ENCODE measurements around the gene ATP2C1. TPM values are rescaled to one million over a fixed set of nuclear protein-coding genes. Genes with fewer than 3 reads are reported as not detected.
"Not testable (repeated sequence)": the region's sequence is repeated elsewhere in the genome, so short reads cannot be mapped to it uniquely, and the experiment has no call there.

The ATP2C1 gene
- total RNA-seq, 1 experiment from 2014 or later: 112 TPM

- DNase-seq (ENCODE audit: low spot score): no peak
Observed at GRCh38 chr3:130939753-130940152, 45.9 kb downstream of the ATP2C1 start.

DNA sequence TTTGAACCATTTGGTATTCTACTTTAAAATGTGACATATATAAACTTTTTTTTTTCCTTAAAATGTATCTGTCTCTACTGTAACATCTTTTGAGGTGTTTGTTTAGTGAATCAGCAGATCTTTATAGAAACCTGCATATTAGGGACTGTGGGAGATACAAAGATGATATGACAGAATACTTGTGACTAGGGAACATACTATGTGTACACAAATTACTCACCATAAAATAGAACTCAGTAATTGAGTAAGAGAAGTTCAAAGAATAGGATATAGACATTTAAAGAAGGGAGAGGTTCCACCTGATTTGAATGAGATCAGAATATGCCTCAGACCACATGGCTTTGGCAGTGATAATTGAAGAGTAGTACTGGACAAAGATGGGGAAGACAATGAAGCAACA lies 47.9 kb downstream of the ATP2C1 start:
- DNase-seq (ENCODE audit: low spot score): no peak

DNA sequence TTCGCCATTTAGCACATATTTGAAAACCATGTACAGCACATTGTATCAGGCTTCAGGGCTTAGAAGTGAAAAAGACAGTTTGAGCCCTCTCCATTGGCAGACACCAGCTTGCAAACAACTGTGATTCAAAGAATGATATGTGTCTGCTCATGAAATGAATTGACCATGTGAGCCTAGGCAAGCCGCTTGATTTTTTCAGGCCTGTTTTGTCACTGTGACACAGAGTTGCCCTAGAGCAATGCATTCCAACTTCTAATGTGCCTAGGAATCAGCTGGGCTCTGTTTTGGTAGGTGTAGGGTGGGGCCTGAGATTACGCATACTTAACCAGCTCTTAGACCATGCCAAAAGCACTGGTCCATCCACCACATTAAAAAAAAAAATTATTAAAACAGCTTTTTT lies 53.0 kb downstream of the ATP2C1 start:
- DNase-seq (ENCODE audit: low spot score): no peak

DNA sequence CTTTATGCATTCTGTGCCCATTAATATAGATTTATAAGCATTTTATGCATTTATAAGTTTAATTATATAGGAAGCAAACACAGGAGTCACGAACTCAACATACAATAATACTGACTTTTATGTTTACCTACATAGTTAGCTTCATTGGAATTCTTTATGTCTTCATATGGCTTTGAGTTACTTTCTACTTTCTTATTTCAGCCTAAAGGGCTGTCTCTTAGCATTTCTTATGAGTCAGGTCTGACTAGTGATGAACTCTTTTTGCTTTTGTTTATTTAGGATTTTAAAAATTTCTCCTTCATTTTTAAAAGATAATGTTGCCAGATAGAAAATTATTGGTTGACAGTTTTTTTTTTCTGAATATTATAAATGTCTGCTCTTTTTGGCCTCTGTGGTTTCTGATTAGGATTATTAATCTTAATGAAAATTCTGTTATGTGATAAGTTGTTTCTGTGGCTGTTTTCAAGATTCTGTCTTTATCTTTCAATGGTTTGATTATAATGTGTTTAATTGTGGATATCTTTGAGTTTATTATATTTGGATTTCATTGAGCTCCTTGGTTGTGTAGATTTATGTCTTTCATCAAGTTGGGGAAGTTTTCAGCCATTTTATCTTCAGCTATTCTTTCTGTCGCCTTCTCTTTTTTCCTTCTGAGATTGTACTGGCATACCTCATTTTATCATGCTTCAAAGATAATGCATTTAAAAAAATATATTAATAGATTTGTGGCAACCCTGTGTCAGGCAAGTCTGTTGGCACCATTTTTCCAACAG lies 54.3 kb downstream of the ATP2C1 start:
- DNase-seq (ENCODE audit: low spot score): no peak

GRCh38 chr3:130948929-130949328 lies 55.0 kb downstream of the ATP2C1 start:
- DNase-seq (ENCODE audit: low spot score): no peak

- no peak for DNase-seq (ENCODE audit: low spot score)
Observed at GRCh38 chr3:130950124-130950523, 56.2 kb downstream of the ATP2C1 start.

DNA sequence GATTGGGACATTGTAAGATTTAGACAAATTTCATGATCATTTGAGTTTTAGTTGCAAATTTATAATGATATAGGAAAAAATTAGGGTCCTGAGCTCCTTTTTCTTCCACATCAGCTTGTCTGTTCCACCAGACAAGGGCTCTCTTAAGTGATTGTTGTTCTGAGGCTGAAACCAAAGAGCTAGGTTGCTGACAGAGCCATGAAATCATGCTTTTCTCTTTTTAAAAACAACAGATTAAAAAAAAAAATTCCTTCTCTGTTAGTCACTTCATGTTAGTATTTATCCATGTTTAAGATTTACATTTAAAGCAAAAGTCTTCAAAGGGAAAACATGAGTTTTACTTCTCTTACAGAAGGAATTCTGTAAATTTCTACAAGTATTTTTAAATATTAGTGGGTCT lies 56.8 kb downstream of the ATP2C1 start:
- DNase-seq (ENCODE audit: low spot score): no peak

DNA sequence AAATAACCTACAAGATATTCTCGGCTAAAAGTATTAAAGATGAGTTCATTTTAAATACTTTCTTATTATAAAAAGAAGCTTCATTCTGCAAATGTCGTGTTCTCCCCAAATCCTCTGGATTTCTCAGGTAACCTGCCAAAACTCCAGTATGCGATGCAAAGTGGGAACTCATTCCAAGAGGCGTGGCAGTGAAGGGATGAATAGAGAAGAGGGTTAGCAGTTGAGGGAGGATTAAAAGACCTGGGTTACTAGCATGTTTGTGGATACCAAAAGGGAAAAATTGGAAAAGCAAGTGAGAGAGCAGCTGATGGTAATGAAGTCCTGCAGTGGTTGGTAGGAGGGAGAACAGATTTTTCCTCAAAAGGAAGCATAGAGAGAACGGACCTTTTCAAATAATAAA lies 61.6 kb downstream of the ATP2C1 start:
- no peak for DNase-seq (ENCODE audit: low spot score)

GRCh38 chr3:130956281-130956680 lies 62.4 kb downstream of the ATP2C1 start:
- DNase-seq (ENCODE audit: low spot score): no peak

DNA sequence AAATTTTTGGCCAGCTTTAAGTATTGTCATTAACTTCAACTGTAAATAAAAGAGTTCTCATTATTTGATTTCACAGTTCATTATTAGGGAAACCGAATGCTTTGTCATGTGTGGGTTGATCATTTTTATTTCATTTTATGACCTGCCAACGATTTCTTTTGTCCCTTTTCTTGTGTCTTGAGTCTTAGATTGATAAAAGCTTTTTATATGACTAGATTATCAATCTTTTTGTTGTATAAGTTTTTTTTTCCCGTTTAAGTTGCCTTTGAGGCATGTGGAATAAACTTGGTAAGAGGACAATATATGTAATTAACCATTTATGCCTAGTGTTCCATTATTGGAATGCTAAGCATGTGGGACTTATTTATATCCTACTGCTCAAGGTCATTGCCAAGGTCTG lies 62.8 kb downstream of the ATP2C1 start:
- DNase-seq (ENCODE audit: low spot score): no peak

GRCh38 chr3:130960139-130960795 lies 66.4 kb downstream of the ATP2C1 start:
- DNase-seq (ENCODE audit: low spot score): no peak

DNA sequence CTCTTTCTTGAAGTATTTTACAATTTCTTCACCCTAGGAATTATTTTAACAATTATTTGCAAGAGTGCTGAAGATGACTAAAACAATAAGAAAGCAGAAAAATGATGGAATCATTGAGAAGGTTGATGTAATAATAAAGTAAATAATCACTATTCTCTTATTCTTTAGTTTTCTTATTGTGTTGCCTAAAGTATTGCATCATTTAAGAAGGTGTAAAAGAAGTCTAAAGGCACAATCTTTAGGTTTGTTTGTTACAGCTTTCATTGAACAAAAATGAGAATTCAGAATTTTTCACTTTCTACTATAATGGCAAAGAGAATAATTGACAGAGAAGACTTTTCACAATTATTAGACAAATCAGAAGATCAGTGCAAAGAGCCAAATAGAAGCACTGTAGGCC lies 67.6 kb downstream of the ATP2C1 start:
- DNase-seq (ENCODE audit: low spot score): no peak

DNA sequence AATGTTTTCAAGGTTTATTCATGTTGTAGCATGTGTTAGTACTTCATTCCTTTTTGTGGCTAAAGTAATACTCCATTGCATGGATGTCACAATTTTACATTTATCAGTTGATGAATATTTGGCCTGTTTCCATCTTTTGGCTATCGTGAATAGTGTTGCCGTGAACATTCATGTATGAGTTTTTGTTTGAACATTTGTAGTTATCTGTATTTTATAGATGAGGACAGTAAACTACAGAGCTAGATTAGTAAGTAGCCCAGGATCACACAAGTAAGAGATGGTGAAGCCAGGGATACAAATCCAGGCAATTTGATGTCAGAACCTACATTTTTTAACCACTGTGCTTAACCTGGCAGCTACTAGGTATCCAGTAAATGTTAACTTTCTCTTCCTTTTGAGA lies 69.6 kb downstream of the ATP2C1 start:
- DNase-seq (ENCODE audit: low spot score): peak; percentile 7

DNA sequence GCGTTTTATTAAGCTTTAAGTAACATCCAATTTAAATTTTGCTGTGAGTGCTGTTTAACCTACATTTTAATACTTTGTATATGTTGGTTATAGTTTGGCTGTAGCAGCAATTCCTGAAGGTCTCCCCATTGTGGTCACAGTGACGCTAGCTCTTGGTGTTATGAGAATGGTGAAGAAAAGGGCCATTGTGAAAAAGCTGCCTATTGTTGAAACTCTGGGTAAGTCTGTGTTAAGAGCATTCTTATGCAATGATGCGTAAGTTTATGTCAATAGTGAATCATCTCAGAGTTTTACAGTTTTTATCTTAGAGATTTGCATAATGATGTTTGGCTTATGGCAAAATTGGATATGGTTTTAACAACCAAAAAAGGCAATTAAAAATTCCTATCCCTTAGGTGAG lies 70.0 kb downstream of the ATP2C1 start:
- peak; percentile 87 for DNase-seq (ENCODE audit: low spot score)

- no peak for DNase-seq (ENCODE audit: low spot score)
Observed at GRCh38 chr3:130967281-130967680, 73.4 kb downstream of the ATP2C1 start.

DNA sequence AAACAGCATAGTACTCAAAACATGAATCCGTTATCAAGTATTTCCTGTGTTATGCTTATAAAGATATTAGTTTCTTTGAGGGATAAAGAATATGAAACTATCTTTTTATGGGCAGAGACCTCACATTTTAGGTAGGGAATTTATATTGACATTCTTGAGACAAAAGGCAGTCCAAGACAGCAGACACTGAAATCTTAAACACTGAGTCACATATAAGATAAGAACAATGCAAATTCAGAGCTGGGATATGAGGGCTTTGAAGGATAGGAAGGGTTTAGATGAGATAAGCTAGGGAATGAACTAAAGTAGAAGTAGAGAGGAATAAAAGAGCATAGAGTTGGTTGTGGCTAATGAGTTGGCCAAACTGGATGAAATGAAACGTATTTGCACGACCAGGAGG lies 74.3 kb downstream of the ATP2C1 start:
- DNase-seq (ENCODE audit: low spot score): peak; percentile 44

DNA sequence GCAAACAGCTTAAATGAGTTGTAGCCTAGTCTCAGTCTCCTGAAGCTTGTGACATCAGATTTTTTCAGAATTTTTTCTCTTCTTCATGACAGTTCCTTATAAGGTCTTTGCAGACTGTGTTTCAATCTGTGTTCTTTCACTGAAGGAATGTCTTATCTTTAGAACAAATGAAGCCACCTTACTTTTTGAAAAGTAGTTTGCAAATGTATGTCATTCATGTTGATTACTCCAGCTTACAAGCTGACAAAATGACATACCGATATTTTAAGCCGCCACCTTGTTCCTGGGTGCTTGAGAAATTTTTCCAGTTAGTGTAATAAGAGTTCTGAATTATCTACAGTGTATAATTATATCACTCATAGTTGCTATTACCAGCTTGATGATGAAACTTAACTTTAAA lies 75.7 kb downstream of the ATP2C1 start:
- no peak for DNase-seq (ENCODE audit: low spot score)

DNA sequence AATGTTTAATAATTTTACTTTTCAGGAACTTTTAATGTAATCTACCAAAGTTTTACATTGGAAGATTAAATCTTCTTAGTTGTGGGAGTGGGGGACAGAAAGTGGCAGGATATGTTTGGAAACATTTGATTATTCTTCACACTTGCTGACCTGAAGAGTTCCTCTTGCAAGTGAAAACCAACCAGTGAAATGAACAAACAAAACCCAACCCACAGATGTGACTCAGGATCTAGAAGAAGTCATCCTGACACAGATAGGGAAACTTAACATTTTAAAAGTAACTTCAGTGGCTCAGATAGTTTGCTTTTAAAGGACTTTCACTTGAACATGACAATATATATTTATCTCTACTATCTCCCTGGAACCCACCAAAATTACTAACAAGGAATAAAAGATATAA lies 77.3 kb downstream of the ATP2C1 start:
- no peak for DNase-seq (ENCODE audit: low spot score)

GRCh38 chr3:130972592-130972991 lies 78.7 kb downstream of the ATP2C1 start:
- DNase-seq (ENCODE audit: low spot score): not testable (repeated sequence)

- DNase-seq (ENCODE audit: low spot score): no peak
Observed at GRCh38 chr3:130973406-130973805, 79.5 kb downstream of the ATP2C1 start.

DNA sequence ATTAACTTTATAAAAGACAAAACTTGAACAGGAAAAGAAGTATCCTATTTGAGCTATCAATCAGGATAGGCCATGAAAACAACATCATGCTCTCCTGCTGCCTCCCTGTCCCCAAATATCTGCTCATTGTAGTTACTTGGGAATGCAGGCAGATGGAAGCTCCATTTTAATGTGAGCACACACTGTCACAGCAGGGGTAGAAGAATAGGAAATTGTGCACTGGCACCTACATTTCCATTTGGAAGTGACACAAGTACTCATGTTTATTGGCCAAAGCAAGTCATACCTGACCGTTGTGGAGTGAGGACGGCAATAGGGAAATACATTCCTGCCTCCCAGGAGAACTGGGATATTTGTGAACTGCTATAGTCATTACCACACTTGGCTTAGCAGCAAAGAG lies 80.3 kb downstream of the ATP2C1 start:
- no peak for DNase-seq (ENCODE audit: low spot score)

DNA sequence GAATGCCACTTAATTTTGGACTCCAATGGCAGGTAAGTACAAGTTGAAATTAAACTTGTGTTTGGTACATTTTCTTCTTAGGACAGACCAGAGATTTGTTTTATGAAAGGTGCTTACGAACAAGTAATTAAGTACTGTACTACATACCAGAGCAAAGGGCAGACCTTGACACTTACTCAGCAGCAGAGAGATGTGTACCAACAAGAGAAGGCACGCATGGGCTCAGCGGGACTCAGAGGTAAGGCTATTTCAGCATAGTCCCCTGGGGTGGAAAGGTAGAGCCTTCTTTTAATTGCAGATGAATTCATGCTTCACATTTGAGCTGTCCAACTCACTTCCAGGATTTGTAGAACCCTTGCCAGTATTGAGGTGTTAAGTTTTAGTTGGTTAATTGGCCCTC lies 81.4 kb downstream of the ATP2C1 start:
- no peak for DNase-seq (ENCODE audit: low spot score)

- no peak for DNase-seq (ENCODE audit: low spot score)
Observed at GRCh38 chr3:130976706-130977105, 82.8 kb downstream of the ATP2C1 start.

DNA sequence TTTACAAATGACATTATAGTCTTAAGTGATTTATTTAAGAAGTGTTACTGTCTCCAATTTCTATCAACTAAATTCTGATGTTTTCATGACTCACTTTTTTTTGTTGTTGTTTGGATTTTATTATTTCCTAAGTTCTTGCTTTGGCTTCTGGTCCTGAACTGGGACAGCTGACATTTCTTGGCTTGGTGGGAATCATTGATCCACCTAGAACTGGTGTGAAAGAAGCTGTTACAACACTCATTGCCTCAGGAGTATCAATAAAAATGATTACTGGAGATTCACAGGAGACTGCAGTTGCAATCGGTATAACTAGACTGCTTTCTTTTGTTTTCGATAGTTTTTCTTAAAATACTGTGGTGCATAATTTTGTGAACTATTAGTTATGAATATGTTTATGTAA lies 85.2 kb downstream of the ATP2C1 start:
- no peak for DNase-seq (ENCODE audit: low spot score)

Measured in A172 (cell line).